ENCODE results near the gene CANT1.
A peak's percentile ranks its signal among the peaks of the same experiment; 100 is the strongest.
"Not testable (repeated sequence)": the region's sequence is repeated elsewhere in the genome, so short reads cannot be mapped to it uniquely, and the experiment has no call there.

Gene CANT1

GRCh38 chr17:78974635-78975591 lies 34.7 kb downstream of the CANT1 start:
- DNase-seq = no peak

DNA sequence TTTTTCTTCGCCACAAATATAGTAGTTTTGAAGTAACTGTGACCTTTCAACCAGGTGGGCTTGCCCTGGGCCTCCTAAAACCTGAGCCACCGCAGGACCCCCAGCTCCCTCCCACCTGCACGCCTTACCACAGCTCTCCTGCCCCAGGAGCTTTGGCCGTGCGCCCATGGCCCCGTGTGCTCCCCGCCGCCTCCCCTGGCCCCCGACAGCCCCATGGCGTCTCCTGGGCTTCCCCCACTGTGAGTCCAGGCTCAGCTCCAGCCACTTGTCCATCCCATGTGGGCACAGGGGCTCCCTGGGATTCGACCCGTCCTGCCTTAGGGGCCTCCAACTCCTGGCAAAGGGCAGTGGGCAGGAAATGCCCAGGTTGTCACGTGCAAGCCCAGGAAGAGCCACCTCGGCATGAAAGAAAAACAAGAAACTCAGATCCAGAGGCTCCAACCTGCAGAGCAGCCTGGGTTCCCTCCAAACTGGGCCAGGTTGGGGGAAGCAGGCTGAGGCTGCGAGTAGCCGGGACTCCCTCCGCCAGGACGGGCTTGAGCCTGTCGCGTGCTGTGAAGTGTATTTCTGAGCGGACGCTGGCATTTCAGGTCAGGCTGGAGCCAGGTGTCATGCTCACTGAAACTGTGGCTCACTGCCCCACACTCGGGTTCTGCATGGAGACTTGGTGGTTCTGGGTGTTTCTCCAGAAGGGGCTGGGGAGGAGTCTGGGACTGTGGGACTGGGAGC lies 35.6 kb downstream of the CANT1 start:
- DNase-seq = no peak

DNA sequence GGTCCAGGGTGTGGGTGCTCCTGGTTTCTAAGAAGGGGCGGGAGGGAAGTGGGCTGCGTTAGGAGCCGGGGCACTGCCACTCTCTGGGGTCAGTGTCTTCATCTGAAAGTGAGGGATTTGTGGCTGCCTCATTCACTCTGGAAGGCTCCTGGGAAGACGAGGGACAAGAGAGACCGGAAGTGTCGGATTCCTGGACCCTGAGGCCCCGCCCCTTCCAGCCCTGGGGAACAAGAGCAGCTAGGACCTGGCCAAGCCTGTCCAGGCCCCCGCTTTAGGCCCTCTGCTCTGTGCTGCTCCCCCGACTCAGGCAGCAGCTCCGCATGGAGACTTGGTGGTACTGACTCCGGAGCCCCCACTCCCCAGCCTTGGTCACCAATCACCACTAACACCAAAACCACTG lies 36.4 kb downstream of the CANT1 start:
- no peak for DNase-seq

- no peak for DNase-seq
These were observed 37.0 kb downstream of the CANT1 start for GRCh38 chr17:78972507-78973105.

- no peak for DNase-seq
These were observed 37.6 kb downstream of the CANT1 start for GRCh38 chr17:78971756-78972506.

GRCh38 chr17:78970834-78971755 lies 38.5 kb downstream of the CANT1 start:
- peak; percentile 69 for DNase-seq

DNA sequence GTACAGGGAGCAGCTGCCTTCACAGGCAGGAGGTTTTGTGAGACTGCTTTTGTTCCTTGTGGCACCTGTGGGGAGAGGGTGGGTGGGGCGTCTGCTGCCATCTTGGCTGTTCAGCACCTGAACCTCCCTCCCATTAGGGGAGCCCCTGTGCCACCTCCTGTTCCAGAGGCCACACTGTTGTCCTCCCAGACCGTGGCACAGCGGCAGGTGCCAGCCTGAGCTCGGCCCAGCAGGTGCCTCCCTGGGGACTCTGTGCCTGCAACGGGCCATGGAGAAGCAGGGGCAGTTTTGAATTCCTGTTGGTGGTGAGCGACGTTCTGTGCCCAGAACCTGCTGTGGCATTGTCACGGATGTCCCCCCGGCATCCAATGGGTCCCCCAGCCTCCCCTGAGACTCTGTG lies 39.7 kb downstream of the CANT1 start:
- no peak for DNase-seq

DNA sequence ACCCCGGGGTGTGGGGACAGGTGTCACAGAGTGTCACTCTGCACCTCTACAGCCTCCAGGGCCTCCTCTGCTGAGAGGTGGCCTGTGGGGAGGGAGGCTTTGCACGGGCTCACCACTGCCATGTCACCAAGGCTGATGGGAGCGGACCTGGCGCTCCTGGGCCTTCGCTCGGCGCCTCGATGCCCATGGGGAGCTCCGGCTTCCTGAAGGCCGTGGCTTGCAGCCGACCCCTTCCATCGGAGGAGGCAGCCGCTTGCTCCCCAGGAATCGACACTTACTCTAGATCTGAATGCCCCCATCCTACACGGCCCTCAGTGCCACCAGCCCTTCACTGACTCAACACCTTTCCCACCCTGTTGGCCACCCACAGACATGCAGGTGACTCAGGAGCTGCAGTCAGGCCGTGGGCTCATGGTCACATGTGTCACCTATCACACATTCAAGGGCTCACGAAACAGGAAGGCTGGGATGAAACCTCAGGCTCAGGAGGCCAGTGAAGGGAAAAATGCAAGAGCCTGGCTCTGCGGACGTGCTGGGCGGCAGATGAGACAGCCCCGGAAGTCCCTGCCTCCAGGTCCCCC lies 41.7 kb downstream of the CANT1 start:
- no peak for DNase-seq

DNA sequence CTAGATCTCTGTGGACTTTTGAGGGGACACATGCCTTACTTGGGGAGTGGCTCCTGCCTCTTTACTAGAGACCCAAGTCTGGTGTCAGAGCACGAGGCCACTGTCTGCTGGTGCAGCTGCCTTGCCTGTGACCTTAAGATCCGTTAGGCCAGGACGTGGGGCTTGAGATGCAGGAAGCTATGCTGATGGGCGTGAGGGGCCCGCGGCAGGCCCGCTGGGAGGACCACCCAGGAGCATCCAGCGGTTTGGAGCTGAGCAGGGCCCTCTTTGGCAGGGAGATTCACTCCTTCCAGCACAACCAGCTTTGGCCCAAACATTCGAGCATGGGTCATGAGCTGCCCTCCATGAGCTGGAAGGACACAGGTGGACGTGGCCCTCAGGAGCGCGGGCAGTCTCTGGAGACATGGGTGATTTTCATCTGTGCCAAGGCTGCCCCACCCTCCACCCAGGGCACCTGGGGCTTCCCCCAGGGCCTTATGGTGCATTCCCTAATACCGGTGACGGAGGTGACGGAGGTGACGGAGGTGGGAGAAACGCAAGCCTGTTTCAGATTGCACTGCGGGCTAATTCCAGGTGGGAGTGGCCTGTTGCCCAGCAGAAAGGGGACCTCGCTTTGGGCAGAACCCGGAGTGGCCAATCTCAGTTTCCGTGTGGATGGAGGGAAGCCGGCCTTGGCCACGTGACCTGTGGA lies 42.5 kb downstream of the CANT1 start:
- no peak for DNase-seq

DNA sequence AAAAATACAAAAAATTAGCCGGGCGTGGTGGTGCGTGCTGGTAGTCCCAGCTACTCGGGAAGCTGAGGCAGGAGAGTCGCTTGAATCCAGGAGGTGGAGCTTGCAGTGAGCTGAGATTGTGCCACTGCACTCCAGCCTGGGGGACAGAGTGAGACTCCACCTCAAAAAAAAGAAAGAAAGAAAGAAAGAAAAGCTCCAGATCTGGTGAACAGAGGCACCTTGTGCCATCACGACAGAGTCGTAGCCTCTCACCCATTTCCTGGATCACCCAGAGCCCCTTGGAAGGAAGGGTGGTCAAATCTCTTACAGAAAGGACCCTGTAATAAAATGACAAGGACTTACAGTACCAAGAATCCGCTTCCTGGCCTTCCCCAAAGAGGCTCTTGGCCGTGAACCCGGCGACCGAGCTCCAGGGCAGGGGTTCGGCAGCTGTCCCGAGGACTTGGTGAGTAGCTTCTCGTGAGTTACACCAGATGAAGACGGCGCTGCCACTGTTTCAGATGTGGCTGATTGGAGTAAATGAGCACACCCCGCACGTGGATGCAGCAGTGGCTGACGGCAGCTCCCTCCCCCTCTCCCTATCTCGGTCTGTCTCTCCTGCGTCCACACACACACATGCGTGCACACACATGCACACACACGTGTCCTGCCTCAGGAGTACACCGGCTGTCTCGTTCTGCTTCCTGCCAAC lies 43.3 kb downstream of the CANT1 start:
- no peak for DNase-seq

GRCh38 chr17:78965491-78965924 lies 44.1 kb downstream of the CANT1 start:
- DNase-seq = no peak

DNA sequence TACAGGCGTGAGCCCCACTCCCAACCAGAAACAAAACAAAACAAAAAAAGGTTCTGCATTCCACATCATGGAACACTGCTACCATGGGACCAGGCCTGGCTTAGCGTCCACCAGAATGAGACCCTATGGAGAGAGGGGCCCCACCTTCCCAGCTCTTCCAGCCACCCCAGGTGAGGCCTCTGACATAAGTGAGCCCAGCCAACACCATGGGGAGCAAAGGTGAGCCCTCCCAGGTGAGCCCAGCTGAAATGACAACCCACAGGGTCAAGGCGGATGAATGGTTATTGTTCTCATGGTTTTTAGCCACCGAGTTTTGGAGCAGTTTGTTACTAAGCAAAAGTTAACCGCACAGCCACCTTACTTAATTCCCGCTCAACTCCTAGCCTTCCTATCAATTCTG lies 46.2 kb downstream of the CANT1 start:
- DNase-seq = no peak

DNA sequence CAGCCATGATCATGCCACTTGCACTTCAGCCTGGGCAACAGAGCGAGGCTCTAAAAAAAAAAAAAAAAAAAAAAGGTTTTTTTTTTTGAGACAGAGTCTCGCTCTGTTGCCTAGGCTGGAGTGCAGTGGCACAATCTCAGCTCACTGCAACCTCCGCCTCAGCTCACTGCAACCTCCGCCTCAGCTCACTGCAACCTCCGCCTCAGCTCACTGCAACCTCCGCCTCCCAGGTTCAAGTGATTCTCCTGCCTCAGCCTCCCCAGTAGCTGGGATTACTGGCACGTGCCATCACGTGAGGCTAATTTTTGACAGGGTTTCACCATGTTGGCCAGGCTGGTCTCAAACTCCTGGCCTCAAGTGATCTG lies 46.6 kb downstream of the CANT1 start:
- not testable (repeated sequence) for DNase-seq

DNA sequence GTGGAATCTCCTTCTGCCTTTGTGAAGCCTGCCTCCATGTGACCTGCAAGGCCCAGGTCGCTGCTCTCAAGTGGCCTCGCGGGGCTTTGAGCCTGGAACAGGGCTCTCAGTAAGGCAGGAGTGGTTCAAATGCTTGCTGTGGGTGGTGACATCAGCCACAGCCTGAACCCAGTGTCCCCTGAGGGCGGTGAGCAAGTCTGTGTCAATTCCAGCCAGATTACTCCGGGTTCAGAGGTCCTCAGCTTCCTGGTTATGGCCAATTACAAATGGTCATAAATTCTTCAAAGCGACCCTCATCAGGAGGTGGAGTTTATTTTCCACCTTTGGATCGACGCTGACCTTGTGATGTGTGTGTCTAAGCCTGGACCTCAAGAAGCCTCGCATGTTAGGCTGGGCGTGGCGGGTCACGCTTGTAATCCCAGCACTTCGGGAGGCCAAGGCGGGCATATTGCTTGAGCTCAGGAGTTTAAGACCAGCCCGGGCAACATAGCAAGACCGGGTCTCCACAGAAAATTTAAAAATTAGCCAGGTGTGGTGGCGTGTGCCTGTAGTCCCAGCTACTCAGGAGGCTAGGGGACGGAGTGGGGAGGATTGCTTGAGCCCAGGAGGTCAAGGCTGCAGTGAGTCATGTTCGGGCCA lies 47.1 kb downstream of the CANT1 start:
- DNase-seq = no peak

- no peak for DNase-seq
These were observed 48.0 kb downstream of the CANT1 start for GRCh38 chr17:78961571-78961970.

DNA sequence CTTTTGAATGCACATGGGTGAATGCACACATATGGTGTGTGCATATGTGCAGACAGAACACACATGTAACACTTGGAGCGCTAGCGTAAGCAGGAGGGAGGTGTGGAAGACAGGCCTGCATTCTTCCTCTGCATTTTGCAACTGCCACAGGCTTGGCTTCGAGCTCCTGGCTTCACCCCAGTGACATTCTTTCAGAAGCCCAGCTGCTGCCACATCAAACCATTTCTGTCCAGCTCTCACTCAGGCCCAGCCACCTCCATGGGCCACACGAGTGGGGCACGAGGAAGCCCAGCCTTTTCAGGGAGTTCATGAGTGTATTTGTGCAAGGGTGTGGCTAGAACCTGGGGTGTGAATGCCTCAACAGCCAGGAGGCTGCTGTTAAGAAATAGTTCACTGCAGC lies 48.6 kb downstream of the CANT1 start:
- DNase-seq = no peak

- DNase-seq = no peak
These were observed 49.8 kb downstream of the CANT1 start for GRCh38 chr17:78959803-78960202.

- no peak for DNase-seq
These were observed 50.9 kb downstream of the CANT1 start for GRCh38 chr17:78958641-78959127.

- no peak for DNase-seq
These were observed 52.4 kb downstream of the CANT1 start for GRCh38 chr17:78957128-78957527.
